Osteocyte (in vitro differentiated cells): ENCODE data around the gene PRDM5. TPM values are rescaled to one million over a fixed set of nuclear protein-coding genes. Genes with fewer than 3 reads are reported as not detected.
"Not testable (repeated sequence)": the region's sequence is repeated elsewhere in the genome, so short reads cannot be mapped to it uniquely, and the experiment has no call there.

Source experiments
- DNase-seq: peaks from one replicate; pipeline ENCODE4 v3.0.0; 2021; ENCODE audit warnings: mixed read lengths; ENCODE audit not compliant: unreplicated experiment; ENCODE audit errors: extremely low spot score
- H3K27ac Mint-ChIP-seq: one replicate; pipeline ENCODE4 v1.8.0; 2021; ENCODE audit warnings: mild to moderate bottlenecking, mixed read lengths; ENCODE audit not compliant: unreplicated experiment
- H3K27me3 Mint-ChIP-seq: one replicate; pipeline ENCODE4 v1.8.0; 2021; ENCODE audit warnings: mixed read lengths; ENCODE audit not compliant: unreplicated experiment
- H3K36me3 Mint-ChIP-seq: one replicate; pipeline ENCODE4 v1.8.0; 2021; ENCODE audit warnings: mixed read lengths; ENCODE audit not compliant: unreplicated experiment
- H3K4me1 Mint-ChIP-seq: one replicate; pipeline ENCODE4 v1.8.0; 2021; ENCODE audit warnings: mixed read lengths; ENCODE audit not compliant: unreplicated experiment
- H3K4me3 Mint-ChIP-seq: one replicate; pipeline ENCODE4 v1.8.0; 2021; ENCODE audit warnings: mild to moderate bottlenecking, moderate library complexity, mixed read lengths; ENCODE audit not compliant: unreplicated experiment
- H3K9me3 Mint-ChIP-seq: one replicate; pipeline ENCODE4 v1.8.0; 2021; ENCODE audit warnings: mixed read lengths; ENCODE audit not compliant: unreplicated experiment
- total RNA-seq: library from RNA; stranded (reverse); gene quantifications from 2 replicates; pipeline ENCODE4 v1.2.1, GENCODE V29; 2021
- TF ChIP-seq, protein P1 (sequence below): fragments of 200-600 bp; sonication (generic); IDR thresholded peaks from 2 replicates; pipeline ENCODE4 v1.5.0; 2021; ENCODE audit warnings: antibody characterized with exemption, mild to moderate bottlenecking, moderate library complexity

PRDM5 gene
- total RNA-seq, 1 donor from 2014 or later = 9.4 TPM

- no peaks in the 10 kb centered on the region for H3K4me1 Mint-ChIP-seq
- no peak for DNase-seq
- no peak overlapping the region for H3K4me3 Mint-ChIP-seq
- peaks cover 4% of the 10 kb centered on the region for H3K9me3 Mint-ChIP-seq
- TF ChIP-seq, protein P1, sequence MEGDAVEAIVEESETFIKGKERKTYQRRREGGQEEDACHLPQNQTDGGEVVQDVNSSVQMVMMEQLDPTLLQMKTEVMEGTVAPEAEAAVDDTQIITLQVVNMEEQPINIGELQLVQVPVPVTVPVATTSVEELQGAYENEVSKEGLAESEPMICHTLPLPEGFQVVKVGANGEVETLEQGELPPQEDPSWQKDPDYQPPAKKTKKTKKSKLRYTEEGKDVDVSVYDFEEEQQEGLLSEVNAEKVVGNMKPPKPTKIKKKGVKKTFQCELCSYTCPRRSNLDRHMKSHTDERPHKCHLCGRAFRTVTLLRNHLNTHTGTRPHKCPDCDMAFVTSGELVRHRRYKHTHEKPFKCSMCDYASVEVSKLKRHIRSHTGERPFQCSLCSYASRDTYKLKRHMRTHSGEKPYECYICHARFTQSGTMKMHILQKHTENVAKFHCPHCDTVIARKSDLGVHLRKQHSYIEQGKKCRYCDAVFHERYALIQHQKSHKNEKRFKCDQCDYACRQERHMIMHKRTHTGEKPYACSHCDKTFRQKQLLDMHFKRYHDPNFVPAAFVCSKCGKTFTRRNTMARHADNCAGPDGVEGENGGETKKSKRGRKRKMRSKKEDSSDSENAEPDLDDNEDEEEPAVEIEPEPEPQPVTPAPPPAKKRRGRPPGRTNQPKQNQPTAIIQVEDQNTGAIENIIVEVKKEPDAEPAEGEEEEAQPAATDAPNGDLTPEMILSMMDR = no peak
- H3K27ac Mint-ChIP-seq = no peak overlapping the region
- H3K27me3 Mint-ChIP-seq = no peaks in the 10 kb centered on the region
- no peaks in the 10 kb centered on the region for H3K36me3 Mint-ChIP-seq
Measured at GRCh38 chr4:120658772-120659171, 263.8 kb downstream of the PRDM5 start.

GRCh38 chr4:120653804-120654573 lies 268.5 kb downstream of the PRDM5 start:
- Mint-ChIP-seq H3K27ac (no peak overlapping the region), H3K27me3 (no peaks in the 10 kb centered on the region), H3K36me3 (no peaks in the 10 kb centered on the region), H3K9me3 (peaks cover 9% of the 10 kb centered on the region), H3K4me1 (no peaks in the 10 kb centered on the region), H3K4me3 (no peak overlapping the region)
- DNase-seq = no peak
- TF ChIP-seq, protein P1 = no peak

GRCh38 chr4:120648336-120648735 lies 274.2 kb downstream of the PRDM5 start:
- not testable (repeated sequence) for H3K27ac Mint-ChIP-seq, H3K4me1 Mint-ChIP-seq

More at GRCh38 chr4:120648336-120648735, 274.2 kb downstream of the PRDM5 start:
- H3K9me3 Mint-ChIP-seq, H3K4me3 Mint-ChIP-seq, H3K36me3 Mint-ChIP-seq, H3K27me3 Mint-ChIP-seq, DNase-seq: not testable (repeated sequence)

Other genes starting within 250 kb of the PRDM5 start
- 0.24 TPM in 1 of 2 replicates, not detected in the other for gene NDNF, start 149.8 kb upstream of the PRDM5 start, total RNA-seq
- gene TNIP3, start 241.6 kb upstream of the PRDM5 start, total RNA-seq = not detected in 2 replicates